ENCODE results near the gene ATP10D. TPM values are rescaled to one million over a fixed set of nuclear protein-coding genes. Genes with fewer than 3 reads are reported as not detected.

The ATP10D gene
- total and polyA plus RNA-seq, 2 donors (not counting 3 experiments of a cell fraction or from before 2014, with no cell fraction given): 34.1 to 40.2 TPM

- Histone ChIP-seq H3K9me3 (replicated peaks; ENCODE audit: control insufficient read depth, insufficient read depth, low read length) (no peaks in the 10 kb centered on the region), H3K9ac (replicated peaks; ENCODE audit: extremely low read depth, insufficient read depth, low read length) (no peak overlapping the region), H3K27me3 (ENCODE audit: control insufficient read depth in 2 of 2, insufficient read depth in 2 of 2, low read length in 2 of 2) (no peaks in the 10 kb centered on the region), H3K27ac (ENCODE audit: insufficient read depth, low read depth, low read length) (no peak overlapping the region), H3K9me1 (replicated peaks; ENCODE audit: control insufficient read depth, extremely low read depth, insufficient read depth, low read length) (no peaks in the 10 kb centered on the region), H3K4me3 (replicated peaks in 1 of 3; ENCODE audit: insufficient read depth in 1 of 3, low read depth in 1 of 3, low read length in 3 of 3) (no peak overlapping the region), H3K4me2 (ENCODE audit: insufficient read depth, low read length) (no peak overlapping the region), H3K4me1 (ENCODE audit: control insufficient read depth, extremely low read depth, insufficient read depth, low read length) (peaks cover 2% of the 10 kb centered on the region), H4K20me1 (replicated peaks; ENCODE audit: control insufficient read depth, extremely low read depth, insufficient read depth, low read length) (no peaks in the 10 kb centered on the region), H3K79me2 (ENCODE audit: control insufficient read depth, insufficient read depth, low read length) (no peaks in the 10 kb centered on the region), H2AFZ (ENCODE audit: low read depth, low read length) (no peak overlapping the region), H3K36me3 (ENCODE audit: control insufficient read depth in 2 of 2, extremely low read depth in 1 of 2, insufficient read depth in 2 of 2, low read length in 2 of 2) (peaks cover 0 to 2% of the 10 kb centered on the region in 2 experiments)
- dilution Hi-C loops (cut with MboI; ENCODE audit: extremely low pct_ligation_motif_present, low sequenced_read_pairs): no loop called here
- ChIA-PET CTCF (no interaction called here), POLR2A (no interaction called here)
- intact Hi-C loops (cut with micrococcal nuclease): loop anchor here (10.0 kb wide), 1 partner anchor 274 kb away; the partner anchor contains the start of gene CORIN
- TF ChIP-seq GATA2 (IDR thresholded peaks at IDR 0.05; ENCODE audit: insufficient read depth, insufficient read length, low read depth, low read length): no peak
- no peak for TF ChIP-seq POLR2A (IDR thresholded peaks at IDR 0.05; ENCODE audit: low read depth, low read length)
- TF ChIP-seq MYC (IDR thresholded peaks at IDR 0.05; ENCODE audit: low read depth, low read length): no peak
- TF ChIP-seq CTCF (IDR thresholded peaks at IDR 0.05; ENCODE audit: extremely low read depth in 1 of 2, insufficient read depth in 1 of 2, low read depth in 1 of 2, low read length in 2 of 2): no peak
- no peak for TF ChIP-seq POLR2AphosphoS5 (IDR thresholded peaks at IDR 0.05; ENCODE audit: insufficient read depth, low read depth, low read length)
- no peak for TF ChIP-seq FOS (IDR thresholded peaks at IDR 0.05; ENCODE audit: borderline replicate concordance, insufficient read depth, low read length)
- no peak for TF ChIP-seq MAX (IDR thresholded peaks at IDR 0.05; ENCODE audit: insufficient read depth, insufficient read length)
- TF ChIP-seq EZH2 (IDR thresholded peaks at IDR 0.05; ENCODE audit: borderline replicate concordance, low read depth, low read length, severe bottlenecking): no peak
- TF ChIP-seq JUN (IDR thresholded peaks at IDR 0.05; ENCODE audit: borderline replicate concordance, insufficient read depth, insufficient read length, low read depth): no peak
- DNase-seq (ENCODE audit: low read depth, low spot score): no peak
- BruUV-seq (replicated peaks): no TSS peak
- FAIRE-seq: no peak
Measured at GRCh38 chr4:47560682-47561081, 75.6 kb downstream of the ATP10D start.
